K562 (cell line): ENCODE measurements around the gene SIGLEC6. TPM values are rescaled to one million over a fixed set of nuclear protein-coding genes. Genes with fewer than 3 reads are reported as not detected.

Experiments used
- C11orf30 ChIP-seq: fragments of 450-650 bp; IDR thresholded peaks from 2 replicates; pipeline ENCODE4 v1.6.1; 2016; ENCODE audit warnings: low read depth, mild to moderate bottlenecking
- GTF2B ChIP-seq: IDR thresholded peaks from 2 replicates; pipeline ENCODE4 v1.6.1; 2011; ENCODE audit not compliant: insufficient read length; ENCODE audit errors: extremely low read depth
- HDAC2 ChIP-seq: fragments of 450-650 bp; IDR thresholded peaks from 2 replicates; pipeline ENCODE4 v1.6.1; 2016; ENCODE audit warnings: mild to moderate bottlenecking
- KAT8 ChIP-seq: fragments of 450-650 bp; IDR thresholded peaks from 2 replicates; pipeline ENCODE4 v1.6.1; 2016; ENCODE audit warnings: low read depth, mild to moderate bottlenecking
- KLF1 ChIP-seq: fragments of 450-650 bp; IDR thresholded peaks from 2 replicates; pipeline ENCODE4 v1.6.1; 2016; ENCODE audit warnings: missing genetic modification characterization, missing compliant biosample characterization
- LCOR ChIP-seq: sonication (generic); formaldehyde crosslinking; IDR thresholded peaks from 2 replicates; pipeline ENCODE4 v1.8.0; 2022; ENCODE audit warnings: mild to moderate bottlenecking, missing genetic modification reagents
- TEAD1 ChIP-seq, 2 experiments: fragments of 450-650 bp in 1 of 2; sonication (generic) in 1 of 2; formaldehyde crosslinking; IDR thresholded peaks; 2 replicates each; pipeline versions ENCODE4 v1.4.0 to v1.8.0; 2020 to 2022; ENCODE audit warnings: mild to moderate bottlenecking in 2 of 2, missing genetic modification reagents in 1 of 2
- UBTF ChIP-seq, 2 experiments: IDR thresholded peaks; 2 replicates each; pipeline ENCODE4 v1.6.1; 2012; ENCODE audit warnings: improper control_type of control experiment in 2 of 2, low read depth in 2 of 2, low read length in 2 of 2, borderline replicate concordance in 1 of 2
- ZBTB40 ChIP-seq, 2 experiments: fragments of 450-650 bp in 1 of 2; sonication (generic) in 1 of 2; formaldehyde crosslinking in 1 of 2; IDR thresholded peaks; 2 replicates each; pipeline versions ENCODE4 v1.7.1 to v1.9.0; 2016 to 2022; ENCODE audit warnings: inconsistent platforms in 1 of 2, mild to moderate bottlenecking in 1 of 2, missing genetic modification reagents in 1 of 2
- ZNF146 ChIP-seq: IDR thresholded peaks from one replicate; pipeline ENCODE4 v1.6.1; 2018; ENCODE audit warnings: missing compliant biosample characterization; ENCODE audit not compliant: unreplicated experiment
- ZNF639 ChIP-seq, 2 experiments: fragments of 200-800 bp in 1 of 2; sonication (Bioruptor generic) in 1 of 2; sonication (generic) in 1 of 2; formaldehyde crosslinking in 1 of 2; IDR thresholded peaks in 1 of 2; conservative IDR thresholded peaks in 1 of 2; 2 replicates each; pipeline versions ENCODE4 v1.5.0 to v1.6.1; 2016 to 2020; ENCODE audit warnings: missing compliant biosample characterization in 1 of 2, missing genetic modification characterization in 1 of 2, missing genetic modification reagents in 1 of 2
- polyA plus RNA-seq, 8 experiments: library from polyadenylated mRNA; depleted of rRNA in 4 of 8; stranded (reverse) in 5 of 8; unstranded in 3 of 8; fragments of >200 nt; fragmentation: Nextera tagmentation in 2 of 8; fragmentation: Illumina TruSeq in 1 of 8; extraction: Ambion mirVana in 2 of 8; extraction: Trizol in 1 of 8; gene quantifications; 2 replicates each; pipeline versions ENCODE4 v1.2.1 to v1.2.3, GENCODE V29; 2011 to 2014; ENCODE audit warnings: inconsistent platforms in 1 of 8, missing spikeins in 1 of 8
- total RNA-seq, 7 experiments: library from RNA; depleted of rRNA in 6 of 7; stranded (reverse); fragments of >200 nt in 6 of 7; fragmentation: Illumina TruSeq in 2 of 7; extraction: Trizol in 2 of 7; gene quantifications; 2 replicates each; pipeline versions ENCODE4 v1.2.1 to v1.2.3, GENCODE V29; 2011 to 2021; ENCODE audit warnings: low replicate concordance in 1 of 7

SIGLEC6 gene
- total and polyA plus RNA-seq, 9 of the 15 experiments (the other 6 are each of a cell fraction or from before 2014, with no cell fraction given), result 0.03 to 17.5 (median 0.71) TPM

GRCh38 chr19:51480590-51480989, 50.9 kb downstream of the SIGLEC6 start (continued):
- TF ChIP-seq ZNF146 (CRISPR knock-in tag) (no peak), KAT8 (no peak), UBTF (IDR thresholded peaks at IDR 0.05; ENCODE audit: borderline replicate concordance in 1 of 2, low read depth in 2 of 2, low read length in 2 of 2) (no peak), TEAD1 (CRISPR knock-in tag; IDR thresholded peaks at IDR 0.05) (peak; percentile 63 to 71; a peak in 2 of 4 replicates), KLF1 (tag) (no peak), HDAC2 (peak; percentile 67; the same call in 1 of the 2 replicates), C11orf30 (no peak), ZBTB40 (IDR thresholded peaks at IDR 0.05) (peak; percentile 48; the same call in 1 of the 2 replicates), ZBTB40 (CRISPR knock-in tag; IDR thresholded peaks at IDR 0.05) (no peak; the same call in 1 of the 2 replicates), LCOR (CRISPR knock-in tag) (0 out of 2 replicates have a peak, but pooled peaks have one; percentile 43), GTF2B (no peak), ZNF639 (CRISPR knock-in tag; conservative IDR thresholded peaks at IDR 0.05 in 1 of 2, IDR thresholded peaks at IDR 0.05 in 1 of 2) (no peak)
